WTC11 (cell line): ENCODE results near the gene KLHL22. TPM values are rescaled to one million over a fixed set of nuclear protein-coding genes. Genes with fewer than 3 reads are reported as not detected.
A peak's percentile ranks its signal among the peaks of the same experiment; 100 is the strongest.

ENCODE experiments used
- ATAC-seq: fragments of 200-7000 bp; cut with Tn5 transposase; 2 replicates; pipeline ENCODE4 v1.10.0; 2021; ENCODE audit warnings: mild to moderate bottlenecking, moderate library complexity
- CTCF ChIA-PET: fragments of 300-600 bp; sonication (Branson Sonifier 250); formaldehyde crosslinking; loops from one replicate; lab custom pipeline; 2021; ENCODE audit warnings: antibody characterized with exemption; lab: Charles Lee
- POLR2A ChIA-PET: fragments of 350-600 bp; sonication (Branson Sonifier 250); formaldehyde crosslinking; loops from one replicate; lab custom pipeline; 2021; ENCODE audit warnings: antibody characterized with exemption; lab: Charles Lee
- DNase-seq: peaks from one replicate; pipeline ENCODE4 v3.0.0; 2021; ENCODE audit warnings: low spot score
- H3K27ac Mint-ChIP-seq: 2 replicates; pipeline ENCODE4 v1.8.0; 2021; ENCODE audit warnings: mixed read lengths
- H3K27me3 Mint-ChIP-seq: 2 replicates; pipeline ENCODE4 v1.8.0; 2021; ENCODE audit warnings: low read depth, mild to moderate bottlenecking, moderate library complexity, mixed read lengths
- H3K36me3 Mint-ChIP-seq: 2 replicates; pipeline ENCODE4 v1.8.0; 2021; ENCODE audit warnings: mixed read lengths
- H3K4me1 Mint-ChIP-seq: 2 replicates; pipeline ENCODE4 v1.8.0; 2022; ENCODE audit warnings: mixed read lengths
- H3K4me3 Mint-ChIP-seq: 2 replicates; pipeline ENCODE4 v1.8.0; 2021; ENCODE audit warnings: mild to moderate bottlenecking, moderate library complexity, mixed read lengths
- H3K9me3 Mint-ChIP-seq: 2 replicates; pipeline ENCODE4 v1.8.0; 2021; ENCODE audit warnings: mixed read lengths
- ARID4B ChIP-seq: sonication (generic); formaldehyde crosslinking; IDR thresholded peaks from 2 replicates; pipeline ENCODE4 v1.8.0; 2023; ENCODE audit warnings: missing genetic modification reagents, mild to moderate bottlenecking, borderline replicate concordance
- GRHL2 ChIP-seq: fragments of 250-450 bp; sonication (Bioruptor Pico); IDR thresholded peaks from 2 replicates; pipeline ENCODE4 v1.8.0; 2022; ENCODE audit warnings: mild to moderate bottlenecking, moderate library complexity; ENCODE audit not compliant: insufficient replicate concordance, severe bottlenecking
- KAT7 ChIP-seq: sonication (generic); formaldehyde crosslinking; IDR thresholded peaks from 2 replicates; pipeline ENCODE4 v1.8.1; 2023; ENCODE audit warnings: missing genetic modification reagents, mild to moderate bottlenecking, borderline replicate concordance
- NFATC4 ChIP-seq: fragments of 250-450 bp; sonication (Bioruptor Pico); IDR thresholded peaks from 2 replicates; pipeline ENCODE4 v1.9.0; 2021; ENCODE audit warnings: mild to moderate bottlenecking
- TCF7 ChIP-seq: sonication (generic); formaldehyde crosslinking; IDR thresholded peaks from 2 replicates; pipeline ENCODE4 v1.8.0; 2022; ENCODE audit warnings: mild to moderate bottlenecking, low read depth, missing genetic modification reagents, moderate library complexity
- TP53 ChIP-seq: sonication (generic); formaldehyde crosslinking; IDR thresholded peaks from 2 replicates; pipeline ENCODE4 v1.8.1; 2023; ENCODE audit warnings: mild to moderate bottlenecking, missing genetic modification reagents
- ZNF121 ChIP-seq: sonication (generic); formaldehyde crosslinking; IDR thresholded peaks from 2 replicates; pipeline ENCODE4 v1.8.0; 2023; ENCODE audit warnings: missing genetic modification reagents
- ZNF671 ChIP-seq: fragments of 250-450 bp; sonication (Bioruptor Pico); IDR thresholded peaks from 2 replicates; pipeline ENCODE4 v1.8.0; 2021; ENCODE audit warnings: mild to moderate bottlenecking
- total RNA-seq: library from RNA; stranded (reverse); gene quantifications from 3 replicates; pipeline ENCODE4 v1.2.3, GENCODE V29; 2021
- TF ChIP-seq, protein P1 (sequence below): fragments of 250-450 bp; sonication (Bioruptor Pico); IDR thresholded peaks from 2 replicates; pipeline ENCODE4 v2.1.2; 2022; ENCODE audit warnings: mild to moderate bottlenecking, moderate library complexity
- TF ChIP-seq, protein P2 (sequence below): sonication (generic); formaldehyde crosslinking; conservative IDR thresholded peaks from 2 replicates; pipeline ENCODE4 v1.8.1; 2023; ENCODE audit warnings: mild to moderate bottlenecking, low read depth, missing genetic modification reagents, moderate library complexity
- TF ChIP-seq, protein P3 (sequence below): sonication (generic); formaldehyde crosslinking; IDR thresholded peaks from 2 replicates; pipeline ENCODE4 v1.8.0; 2022; ENCODE audit warnings: missing genetic modification reagents
- TF ChIP-seq, protein P4 (sequence below): sonication (generic); formaldehyde crosslinking; IDR thresholded peaks from 2 replicates; pipeline ENCODE4 v1.8.1; 2023; ENCODE audit warnings: mild to moderate bottlenecking, missing genetic modification reagents
- TF ChIP-seq, protein P5 (sequence below): sonication (generic); formaldehyde crosslinking; IDR thresholded peaks from 2 replicates; pipeline ENCODE4 v1.8.1; 2023; ENCODE audit warnings: mild to moderate bottlenecking, missing genetic modification reagents, borderline replicate concordance
- TF ChIP-seq, protein P6 (sequence below): sonication (generic); formaldehyde crosslinking; IDR thresholded peaks from 2 replicates; pipeline ENCODE4 v1.8.0; 2022; ENCODE audit warnings: mild to moderate bottlenecking, missing genetic modification reagents
- TF ChIP-seq, protein P7 (sequence below): sonication (generic); formaldehyde crosslinking; IDR thresholded peaks from 2 replicates; pipeline ENCODE4 v1.8.1; 2023; ENCODE audit warnings: mild to moderate bottlenecking, missing genetic modification reagents

Gene KLHL22
- total RNA-seq, 1 experiment from 2014 or later, result 15.7 TPM

DNA sequence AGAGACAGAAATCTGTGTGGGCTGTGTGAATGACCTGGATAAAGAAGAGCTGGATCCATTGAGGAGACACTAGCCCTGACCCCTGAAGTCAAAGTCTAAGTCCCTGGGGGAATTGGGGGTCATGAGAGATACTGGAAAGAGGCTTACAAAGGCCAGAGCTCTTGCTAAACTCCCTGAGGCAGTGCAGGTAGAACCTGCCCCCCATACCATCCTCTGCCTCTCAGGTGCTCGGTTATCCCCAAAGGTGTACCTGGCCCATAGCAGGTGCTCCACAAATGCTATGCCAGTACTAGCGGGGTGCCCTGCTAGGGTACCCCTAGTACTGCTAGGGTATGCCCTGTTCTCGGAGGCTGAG is 38.9 kb downstream of the KLHL22 start:
- peaks cover 19% of the 10 kb centered on the region for H3K4me1 Mint-ChIP-seq
- no peaks in the 10 kb centered on the region for H3K36me3 Mint-ChIP-seq
- DNase-seq (no peak), ATAC-seq (no peak)
- H3K27ac Mint-ChIP-seq, result peak overlapping the region; percentile 57; the same call in 1 of the 2 replicates
- no peaks in the 10 kb centered on the region for H3K27me3 Mint-ChIP-seq
- no peaks in the 10 kb centered on the region for H3K9me3 Mint-ChIP-seq
- ChIA-PET CTCF (interaction anchor here (0.6 to 4.3 kb wide), 21 partner anchors 10 to 368 kb away, joined by 3 to 146 read pairs (median 5); partner anchors contain the start of gene DGCR6L), POLR2A (no interaction called here)
- no peak overlapping the region for H3K4me3 Mint-ChIP-seq
- TF ChIP-seq ZNF671, result no peak
- TF ChIP-seq, protein P1, sequence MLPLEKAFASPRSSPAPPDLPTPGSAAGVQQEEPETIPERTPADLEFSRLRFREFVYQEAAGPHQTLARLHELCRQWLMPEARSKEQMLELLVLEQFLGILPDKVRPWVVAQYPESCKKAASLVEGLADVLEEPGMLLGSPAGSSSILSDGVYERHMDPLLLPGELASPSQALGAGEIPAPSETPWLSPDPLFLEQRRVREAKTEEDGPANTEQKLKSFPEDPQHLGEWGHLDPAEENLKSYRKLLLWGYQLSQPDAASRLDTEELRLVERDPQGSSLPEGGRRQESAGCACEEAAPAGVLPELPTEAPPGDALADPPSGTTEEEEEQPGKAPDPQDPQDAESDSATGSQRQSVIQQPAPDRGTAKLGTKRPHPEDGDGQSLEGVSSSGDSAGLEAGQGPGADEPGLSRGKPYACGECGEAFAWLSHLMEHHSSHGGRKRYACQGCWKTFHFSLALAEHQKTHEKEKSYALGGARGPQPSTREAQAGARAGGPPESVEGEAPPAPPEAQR (CRISPR knock-in tag), result no peak
- no peak for TF ChIP-seq TP53
- TF ChIP-seq, protein P2, sequence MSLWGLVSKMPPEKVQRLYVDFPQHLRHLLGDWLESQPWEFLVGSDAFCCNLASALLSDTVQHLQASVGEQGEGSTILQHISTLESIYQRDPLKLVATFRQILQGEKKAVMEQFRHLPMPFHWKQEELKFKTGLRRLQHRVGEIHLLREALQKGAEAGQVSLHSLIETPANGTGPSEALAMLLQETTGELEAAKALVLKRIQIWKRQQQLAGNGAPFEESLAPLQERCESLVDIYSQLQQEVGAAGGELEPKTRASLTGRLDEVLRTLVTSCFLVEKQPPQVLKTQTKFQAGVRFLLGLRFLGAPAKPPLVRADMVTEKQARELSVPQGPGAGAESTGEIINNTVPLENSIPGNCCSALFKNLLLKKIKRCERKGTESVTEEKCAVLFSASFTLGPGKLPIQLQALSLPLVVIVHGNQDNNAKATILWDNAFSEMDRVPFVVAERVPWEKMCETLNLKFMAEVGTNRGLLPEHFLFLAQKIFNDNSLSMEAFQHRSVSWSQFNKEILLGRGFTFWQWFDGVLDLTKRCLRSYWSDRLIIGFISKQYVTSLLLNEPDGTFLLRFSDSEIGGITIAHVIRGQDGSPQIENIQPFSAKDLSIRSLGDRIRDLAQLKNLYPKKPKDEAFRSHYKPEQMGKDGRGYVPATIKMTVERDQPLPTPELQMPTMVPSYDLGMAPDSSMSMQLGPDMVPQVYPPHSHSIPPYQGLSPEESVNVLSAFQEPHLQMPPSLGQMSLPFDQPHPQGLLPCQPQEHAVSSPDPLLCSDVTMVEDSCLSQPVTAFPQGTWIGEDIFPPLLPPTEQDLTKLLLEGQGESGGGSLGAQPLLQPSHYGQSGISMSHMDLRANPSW, result no peak
- no peak for TF ChIP-seq NFATC4 (CRISPR knock-in tag)
- TF ChIP-seq, protein P3, sequence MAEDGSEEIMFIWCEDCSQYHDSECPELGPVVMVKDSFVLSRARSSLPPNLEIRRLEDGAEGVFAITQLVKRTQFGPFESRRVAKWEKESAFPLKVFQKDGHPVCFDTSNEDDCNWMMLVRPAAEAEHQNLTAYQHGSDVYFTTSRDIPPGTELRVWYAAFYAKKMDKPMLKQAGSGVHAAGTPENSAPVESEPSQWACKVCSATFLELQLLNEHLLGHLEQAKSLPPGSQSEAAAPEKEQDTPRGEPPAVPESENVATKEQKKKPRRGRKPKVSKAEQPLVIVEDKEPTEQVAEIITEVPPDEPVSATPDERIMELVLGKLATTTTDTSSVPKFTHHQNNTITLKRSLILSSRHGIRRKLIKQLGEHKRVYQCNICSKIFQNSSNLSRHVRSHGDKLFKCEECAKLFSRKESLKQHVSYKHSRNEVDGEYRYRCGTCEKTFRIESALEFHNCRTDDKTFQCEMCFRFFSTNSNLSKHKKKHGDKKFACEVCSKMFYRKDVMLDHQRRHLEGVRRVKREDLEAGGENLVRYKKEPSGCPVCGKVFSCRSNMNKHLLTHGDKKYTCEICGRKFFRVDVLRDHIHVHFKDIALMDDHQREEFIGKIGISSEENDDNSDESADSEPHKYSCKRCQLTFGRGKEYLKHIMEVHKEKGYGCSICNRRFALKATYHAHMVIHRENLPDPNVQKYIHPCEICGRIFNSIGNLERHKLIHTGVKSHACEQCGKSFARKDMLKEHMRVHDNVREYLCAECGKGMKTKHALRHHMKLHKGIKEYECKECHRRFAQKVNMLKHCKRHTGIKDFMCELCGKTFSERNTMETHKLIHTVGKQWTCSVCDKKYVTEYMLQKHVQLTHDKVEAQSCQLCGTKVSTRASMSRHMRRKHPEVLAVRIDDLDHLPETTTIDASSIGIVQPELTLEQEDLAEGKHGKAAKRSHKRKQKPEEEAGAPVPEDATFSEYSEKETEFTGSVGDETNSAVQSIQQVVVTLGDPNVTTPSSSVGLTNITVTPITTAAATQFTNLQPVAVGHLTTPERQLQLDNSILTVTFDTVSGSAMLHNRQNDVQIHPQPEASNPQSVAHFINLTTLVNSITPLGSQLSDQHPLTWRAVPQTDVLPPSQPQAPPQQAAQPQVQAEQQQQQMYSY, result no peak
- no peak for TF ChIP-seq KAT7 (CRISPR knock-in tag)
- no peak for TF ChIP-seq TCF7 (CRISPR knock-in tag)
- TF ChIP-seq, protein P4, sequence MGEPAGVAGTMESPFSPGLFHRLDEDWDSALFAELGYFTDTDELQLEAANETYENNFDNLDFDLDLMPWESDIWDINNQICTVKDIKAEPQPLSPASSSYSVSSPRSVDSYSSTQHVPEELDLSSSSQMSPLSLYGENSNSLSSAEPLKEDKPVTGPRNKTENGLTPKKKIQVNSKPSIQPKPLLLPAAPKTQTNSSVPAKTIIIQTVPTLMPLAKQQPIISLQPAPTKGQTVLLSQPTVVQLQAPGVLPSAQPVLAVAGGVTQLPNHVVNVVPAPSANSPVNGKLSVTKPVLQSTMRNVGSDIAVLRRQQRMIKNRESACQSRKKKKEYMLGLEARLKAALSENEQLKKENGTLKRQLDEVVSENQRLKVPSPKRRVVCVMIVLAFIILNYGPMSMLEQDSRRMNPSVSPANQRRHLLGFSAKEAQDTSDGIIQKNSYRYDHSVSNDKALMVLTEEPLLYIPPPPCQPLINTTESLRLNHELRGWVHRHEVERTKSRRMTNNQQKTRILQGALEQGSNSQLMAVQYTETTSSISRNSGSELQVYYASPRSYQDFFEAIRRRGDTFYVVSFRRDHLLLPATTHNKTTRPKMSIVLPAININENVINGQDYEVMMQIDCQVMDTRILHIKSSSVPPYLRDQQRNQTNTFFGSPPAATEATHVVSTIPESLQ, result no peak
- TF ChIP-seq, protein P5, sequence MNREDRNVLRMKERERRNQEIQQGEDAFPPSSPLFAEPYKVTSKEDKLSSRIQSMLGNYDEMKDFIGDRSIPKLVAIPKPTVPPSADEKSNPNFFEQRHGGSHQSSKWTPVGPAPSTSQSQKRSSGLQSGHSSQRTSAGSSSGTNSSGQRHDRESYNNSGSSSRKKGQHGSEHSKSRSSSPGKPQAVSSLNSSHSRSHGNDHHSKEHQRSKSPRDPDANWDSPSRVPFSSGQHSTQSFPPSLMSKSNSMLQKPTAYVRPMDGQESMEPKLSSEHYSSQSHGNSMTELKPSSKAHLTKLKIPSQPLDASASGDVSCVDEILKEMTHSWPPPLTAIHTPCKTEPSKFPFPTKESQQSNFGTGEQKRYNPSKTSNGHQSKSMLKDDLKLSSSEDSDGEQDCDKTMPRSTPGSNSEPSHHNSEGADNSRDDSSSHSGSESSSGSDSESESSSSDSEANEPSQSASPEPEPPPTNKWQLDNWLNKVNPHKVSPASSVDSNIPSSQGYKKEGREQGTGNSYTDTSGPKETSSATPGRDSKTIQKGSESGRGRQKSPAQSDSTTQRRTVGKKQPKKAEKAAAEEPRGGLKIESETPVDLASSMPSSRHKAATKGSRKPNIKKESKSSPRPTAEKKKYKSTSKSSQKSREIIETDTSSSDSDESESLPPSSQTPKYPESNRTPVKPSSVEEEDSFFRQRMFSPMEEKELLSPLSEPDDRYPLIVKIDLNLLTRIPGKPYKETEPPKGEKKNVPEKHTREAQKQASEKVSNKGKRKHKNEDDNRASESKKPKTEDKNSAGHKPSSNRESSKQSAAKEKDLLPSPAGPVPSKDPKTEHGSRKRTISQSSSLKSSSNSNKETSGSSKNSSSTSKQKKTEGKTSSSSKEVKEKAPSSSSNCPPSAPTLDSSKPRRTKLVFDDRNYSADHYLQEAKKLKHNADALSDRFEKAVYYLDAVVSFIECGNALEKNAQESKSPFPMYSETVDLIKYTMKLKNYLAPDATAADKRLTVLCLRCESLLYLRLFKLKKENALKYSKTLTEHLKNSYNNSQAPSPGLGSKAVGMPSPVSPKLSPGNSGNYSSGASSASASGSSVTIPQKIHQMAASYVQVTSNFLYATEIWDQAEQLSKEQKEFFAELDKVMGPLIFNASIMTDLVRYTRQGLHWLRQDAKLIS (CRISPR knock-in tag), result no peak
- TF ChIP-seq, protein P6, sequence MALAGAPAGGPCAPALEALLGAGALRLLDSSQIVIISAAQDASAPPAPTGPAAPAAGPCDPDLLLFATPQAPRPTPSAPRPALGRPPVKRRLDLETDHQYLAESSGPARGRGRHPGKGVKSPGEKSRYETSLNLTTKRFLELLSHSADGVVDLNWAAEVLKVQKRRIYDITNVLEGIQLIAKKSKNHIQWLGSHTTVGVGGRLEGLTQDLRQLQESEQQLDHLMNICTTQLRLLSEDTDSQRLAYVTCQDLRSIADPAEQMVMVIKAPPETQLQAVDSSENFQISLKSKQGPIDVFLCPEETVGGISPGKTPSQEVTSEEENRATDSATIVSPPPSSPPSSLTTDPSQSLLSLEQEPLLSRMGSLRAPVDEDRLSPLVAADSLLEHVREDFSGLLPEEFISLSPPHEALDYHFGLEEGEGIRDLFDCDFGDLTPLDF, result no peak
- no peak for TF ChIP-seq ZNF121
- TF ChIP-seq ARID4B (CRISPR knock-in tag), result no peak
- TF ChIP-seq, protein P7, sequence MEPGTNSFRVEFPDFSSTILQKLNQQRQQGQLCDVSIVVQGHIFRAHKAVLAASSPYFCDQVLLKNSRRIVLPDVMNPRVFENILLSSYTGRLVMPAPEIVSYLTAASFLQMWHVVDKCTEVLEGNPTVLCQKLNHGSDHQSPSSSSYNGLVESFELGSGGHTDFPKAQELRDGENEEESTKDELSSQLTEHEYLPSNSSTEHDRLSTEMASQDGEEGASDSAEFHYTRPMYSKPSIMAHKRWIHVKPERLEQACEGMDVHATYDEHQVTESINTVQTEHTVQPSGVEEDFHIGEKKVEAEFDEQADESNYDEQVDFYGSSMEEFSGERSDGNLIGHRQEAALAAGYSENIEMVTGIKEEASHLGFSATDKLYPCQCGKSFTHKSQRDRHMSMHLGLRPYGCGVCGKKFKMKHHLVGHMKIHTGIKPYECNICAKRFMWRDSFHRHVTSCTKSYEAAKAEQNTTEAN, result no peak
- TF ChIP-seq GRHL2, result no peak
